Endothelial cell of hepatic sinusoid (primary cell): ENCODE measurements around the gene VDR.

Experiments
- in situ Hi-C: cut with HindIII; loops from 2 replicates; pipeline ENCODE4 v1.10.0; 2017; ENCODE audit warnings: low sequenced_read_pairs

Gene VDR

GRCh38 chr12:47896022-47896421, 8.8 kb downstream of the VDR start:
- in situ Hi-C loops: no loop called here

DNA sequence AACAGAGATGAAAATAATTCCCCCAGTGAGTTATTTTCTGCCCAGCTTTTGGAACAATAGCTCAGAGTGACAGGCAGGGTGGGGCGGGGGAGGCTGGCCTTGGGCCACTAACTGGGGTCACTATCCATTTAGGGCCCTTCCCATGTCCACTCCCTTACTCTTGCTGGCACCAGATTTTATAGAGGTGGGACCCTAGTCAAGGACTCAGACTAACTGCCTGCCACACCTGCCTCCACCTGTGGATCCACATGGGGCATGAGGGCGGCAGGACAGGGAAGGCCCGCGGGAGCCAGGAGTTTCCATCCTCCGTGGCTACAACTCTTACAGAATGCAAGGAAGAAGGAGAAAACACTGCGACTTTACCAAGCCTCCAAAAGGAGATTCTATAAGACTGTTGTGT, 10.1 kb downstream of the VDR start:
- in situ Hi-C loops: loop anchor here (5.0 kb wide), 1 partner anchor 73 kb away; no protein-coding TSS in a partner anchor

- in situ Hi-C loops: loop anchor here (5.0 kb wide), 1 partner anchor 73 kb away; no protein-coding TSS in a partner anchor
These were observed 10.7 kb downstream of the VDR start for GRCh38 chr12:47894068-47894467.

- in situ Hi-C loops: loop anchor here (5.0 kb wide), 1 partner anchor 74 kb away; no protein-coding TSS in a partner anchor
These were observed 12.0 kb downstream of the VDR start for GRCh38 chr12:47892819-47893218.

DNA sequence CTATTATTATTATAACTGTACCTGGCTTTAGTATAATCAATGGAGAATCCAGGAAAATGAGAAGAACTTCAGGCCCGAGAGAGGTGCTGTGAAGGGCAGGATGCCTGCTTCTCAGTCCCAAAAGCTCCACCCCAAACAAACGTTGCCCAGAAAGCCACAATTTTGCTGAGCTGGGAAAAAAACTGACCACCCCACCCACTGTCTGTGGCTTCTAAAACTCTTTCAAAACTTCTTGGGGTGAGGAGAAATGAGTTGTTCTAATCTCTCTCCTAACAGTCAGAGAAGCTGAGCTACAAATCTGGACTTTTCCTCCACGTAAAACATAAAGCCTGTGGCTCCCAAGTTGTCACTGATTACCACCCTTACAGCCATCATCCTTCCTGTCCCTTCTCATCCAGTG, 13.4 kb downstream of the VDR start:
- in situ Hi-C loops: loop anchor here (5.0 kb wide), 1 partner anchor 76 kb away; no protein-coding TSS in a partner anchor

- in situ Hi-C loops: no loop called here
These were observed 15.8 kb downstream of the VDR start for GRCh38 chr12:47889040-47889439.

GRCh38 chr12:47888153-47888819, 16.5 kb downstream of the VDR start:
- in situ Hi-C loops: no loop called here

DNA sequence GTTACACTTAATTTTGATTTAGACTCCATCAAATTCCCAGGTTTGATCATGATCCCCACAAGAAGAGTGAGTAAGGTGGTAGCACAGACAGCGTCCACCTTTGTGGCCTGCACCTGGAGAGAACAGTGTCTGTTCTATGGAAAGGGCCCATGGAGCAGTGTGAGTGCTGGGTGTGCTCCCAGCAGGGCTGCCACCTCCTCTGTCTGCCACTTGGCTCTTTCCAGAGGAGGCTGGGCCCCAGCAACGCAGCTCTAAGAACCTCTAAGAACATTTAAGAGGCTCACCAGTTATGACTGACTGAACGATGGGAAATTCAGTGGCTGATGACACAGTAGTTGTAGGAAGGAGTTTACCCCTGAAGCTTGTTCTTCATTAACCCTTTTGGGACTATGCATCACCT, 17.3 kb downstream of the VDR start:
- in situ Hi-C loops: no loop called here

DNA sequence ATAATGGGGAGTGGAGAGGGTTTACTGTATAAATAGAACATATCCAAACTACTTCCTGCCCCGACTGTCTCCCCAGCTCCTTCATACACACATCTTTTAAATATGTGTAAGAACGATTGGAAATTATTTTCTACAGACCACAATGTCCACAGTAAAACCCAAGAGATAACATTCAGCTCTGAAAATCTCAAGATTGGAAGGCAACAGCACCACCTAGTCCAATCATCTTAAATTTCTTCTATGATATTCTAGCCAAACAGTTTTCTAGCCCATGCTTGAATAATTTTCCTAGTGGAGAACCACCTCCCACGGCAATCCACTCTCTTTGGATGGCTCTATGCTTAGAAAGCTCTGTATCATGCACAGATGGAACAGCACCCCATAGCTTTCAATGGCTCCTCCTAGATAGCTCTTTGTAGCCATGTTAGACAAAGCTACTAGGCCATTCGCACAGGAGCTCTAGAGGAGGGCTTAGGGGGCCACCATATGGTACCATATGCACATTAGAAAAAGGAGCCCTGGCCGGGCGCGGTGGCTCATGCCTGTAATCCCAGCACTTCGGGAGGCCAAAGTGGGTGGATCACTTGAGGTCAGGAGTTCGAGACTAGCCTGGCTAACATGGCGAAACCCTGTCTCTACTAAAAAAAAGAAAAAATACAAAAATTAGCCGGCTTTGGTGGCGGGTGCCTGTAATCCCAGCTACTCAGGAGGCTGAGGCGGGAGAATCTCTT, 18.1 kb downstream of the VDR start:
- in situ Hi-C loops: no loop called here

DNA sequence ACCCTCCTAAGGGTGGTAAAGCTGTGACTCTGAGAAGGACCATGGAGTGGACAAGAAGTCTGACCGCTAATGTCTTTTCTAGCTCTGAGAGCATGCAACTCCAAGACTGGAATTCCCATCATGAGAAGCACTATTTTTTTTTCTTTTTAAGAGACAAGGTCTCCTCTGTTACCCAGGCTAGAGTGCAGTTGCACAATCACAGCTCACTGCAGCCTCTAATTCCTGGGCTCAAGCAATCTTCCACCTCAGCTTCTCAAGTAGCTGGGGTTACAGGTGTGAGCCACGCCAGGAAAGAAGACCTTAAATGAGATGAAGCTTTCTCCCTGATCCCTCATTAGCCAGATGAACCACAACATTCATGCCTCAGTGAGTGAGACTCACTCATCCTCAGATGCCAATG, 19.2 kb downstream of the VDR start:
- in situ Hi-C loops: no loop called here

DNA sequence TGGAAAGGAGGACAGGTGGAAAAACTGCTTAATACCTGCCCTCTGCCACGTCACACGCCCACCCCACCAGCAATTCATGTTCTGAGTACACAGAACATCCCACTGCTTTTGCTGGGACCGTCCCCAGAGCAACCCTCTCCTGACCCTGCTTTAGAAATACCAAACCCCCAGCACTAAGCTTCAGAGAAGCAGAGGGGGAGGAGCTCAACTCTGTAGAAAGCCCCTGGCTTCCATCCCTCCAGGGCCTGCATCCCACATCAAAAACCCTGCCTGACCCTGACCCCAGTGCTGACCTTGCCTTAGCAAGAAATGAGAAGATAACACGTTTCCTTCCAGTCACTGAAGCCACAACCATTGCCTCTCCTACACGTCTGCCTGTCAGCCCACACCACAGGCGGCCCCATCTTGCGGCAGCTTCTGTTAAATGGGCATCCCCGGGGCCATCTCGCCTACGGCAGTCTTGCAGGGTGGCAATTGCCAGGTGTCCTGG, 19.7 kb downstream of the VDR start:
- in situ Hi-C loops: no loop called here

GRCh38 chr12:47884501-47884900, 20.3 kb downstream of the VDR start:
- in situ Hi-C loops: no loop called here

GRCh38 chr12:47883663-47884195, 21.1 kb downstream of the VDR start:
- in situ Hi-C loops: no loop called here

- in situ Hi-C loops: no loop called here
These were observed 21.8 kb downstream of the VDR start for GRCh38 chr12:47882781-47883546.

- in situ Hi-C loops: no loop called here
These were observed 22.9 kb downstream of the VDR start for GRCh38 chr12:47881826-47882427.

DNA sequence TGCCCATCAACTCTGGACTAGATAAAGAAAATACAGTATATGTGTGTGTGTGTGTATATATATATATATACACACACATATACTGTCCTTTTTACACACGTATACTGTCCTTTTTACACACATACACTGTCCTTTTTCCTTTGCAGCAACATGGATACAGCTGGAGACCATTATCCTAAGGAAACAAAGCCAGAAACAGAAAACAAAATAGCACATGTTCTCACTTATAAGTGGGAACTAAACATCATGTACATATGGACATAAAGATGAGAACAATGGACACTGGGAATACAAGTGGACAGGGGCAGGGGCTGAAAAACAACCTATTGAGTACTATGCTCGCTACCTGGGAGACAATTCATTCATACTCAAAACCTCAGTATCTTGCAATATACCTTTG, 23.7 kb downstream of the VDR start:
- in situ Hi-C loops: no loop called here

- in situ Hi-C loops: no loop called here
These were observed 25.8 kb downstream of the VDR start for GRCh38 chr12:47878918-47879481.

GRCh38 chr12:47878293-47878917, 26.4 kb downstream of the VDR start:
- in situ Hi-C loops: no loop called here

GRCh38 chr12:47877081-47877480, 27.7 kb downstream of the VDR start:
- in situ Hi-C loops: no loop called here

- in situ Hi-C loops: no loop called here
These were observed 28.3 kb downstream of the VDR start for GRCh38 chr12:47876440-47876960.
